ENCODE data around the gene ARHGAP22. TPM values are rescaled to one million over a fixed set of nuclear protein-coding genes. Genes with fewer than 3 reads are reported as not detected.

ARHGAP22 gene
- total RNA-seq, 1 experiment from 2014 or later, result 9.9 TPM

GRCh38 chr10:48477141-48477540, 127.7 kb downstream of the ARHGAP22 start (continued):
- TF ChIP-seq ZBTB33 (IDR thresholded peaks at IDR 0.05; ENCODE audit: extremely low read depth, insufficient replicate concordance, low read length), result no peak
- no peak for TF ChIP-seq SIN3A (IDR thresholded peaks at IDR 0.05; ENCODE audit: low read depth)
- TF ChIP-seq CTCF (IDR thresholded peaks at IDR 0.05 in 2 of 3, conservative IDR thresholded peaks at IDR 0.05 in 1 of 3; ENCODE audit: borderline replicate concordance in 1 of 3, insufficient read depth in 1 of 3, low read depth in 2 of 3, low read length in 2 of 3), result no peak
- no peak for TF ChIP-seq CBX3 (IDR thresholded peaks at IDR 0.05; ENCODE audit: low read depth)
- TF ChIP-seq CEBPB (IDR thresholded peaks at IDR 0.05; ENCODE audit: low read depth), result no peak
- no peak for TF ChIP-seq ATF3 (IDR thresholded peaks at IDR 0.05)
- TF ChIP-seq EZH2 (IDR thresholded peaks at IDR 0.05), result no peak
- TF ChIP-seq YY1 (IDR thresholded peaks at IDR 0.05; ENCODE audit: extremely low read depth, insufficient replicate concordance, low read depth, low read length), result no peak
- TF ChIP-seq JUND (IDR thresholded peaks at IDR 0.05), result no peak
- TF ChIP-seq SRF (IDR thresholded peaks at IDR 0.05; ENCODE audit: low read depth), result no peak
- TF ChIP-seq EZH2phosphoT487 (IDR thresholded peaks at IDR 0.05; ENCODE audit: borderline replicate concordance), result no peak
- no peak for TF ChIP-seq ZNF274 (IDR thresholded peaks at IDR 0.05; ENCODE audit: low read depth, low read length)

Data from HCT116 (cell line).